Measurements from ENCODE around the gene RAVER1. TPM values are rescaled to one million over a fixed set of nuclear protein-coding genes. Genes with fewer than 3 reads are reported as not detected.

Gene RAVER1
- total RNA-seq, 1 donor from 2014 or later = 51.8 TPM

DNA sequence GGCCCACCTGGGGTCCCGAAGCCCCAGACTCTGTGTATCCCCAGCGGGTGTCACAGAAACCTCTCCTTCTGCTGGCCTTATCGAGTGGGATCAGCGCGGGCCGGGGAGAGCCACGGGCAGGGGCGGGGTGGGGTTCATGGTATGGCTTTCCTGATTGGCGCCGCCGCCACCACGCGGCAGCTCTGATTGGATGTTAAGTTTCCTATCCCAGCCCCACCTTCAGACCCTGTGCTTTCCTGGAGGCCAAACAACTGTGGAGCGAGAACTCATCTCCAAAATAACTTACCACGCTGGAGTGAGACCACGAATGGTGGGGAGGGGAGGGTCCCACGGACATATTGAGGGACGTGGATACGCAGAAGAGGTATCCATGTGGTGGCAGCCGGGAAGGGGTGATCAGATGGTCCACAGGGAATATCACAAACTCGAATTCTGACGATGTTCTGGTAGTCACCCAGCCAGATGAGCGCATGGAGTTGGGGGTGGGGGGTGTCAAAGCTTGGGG lies 44.6 kb downstream of the RAVER1 start:
- TF ChIP-seq, protein P1, sequence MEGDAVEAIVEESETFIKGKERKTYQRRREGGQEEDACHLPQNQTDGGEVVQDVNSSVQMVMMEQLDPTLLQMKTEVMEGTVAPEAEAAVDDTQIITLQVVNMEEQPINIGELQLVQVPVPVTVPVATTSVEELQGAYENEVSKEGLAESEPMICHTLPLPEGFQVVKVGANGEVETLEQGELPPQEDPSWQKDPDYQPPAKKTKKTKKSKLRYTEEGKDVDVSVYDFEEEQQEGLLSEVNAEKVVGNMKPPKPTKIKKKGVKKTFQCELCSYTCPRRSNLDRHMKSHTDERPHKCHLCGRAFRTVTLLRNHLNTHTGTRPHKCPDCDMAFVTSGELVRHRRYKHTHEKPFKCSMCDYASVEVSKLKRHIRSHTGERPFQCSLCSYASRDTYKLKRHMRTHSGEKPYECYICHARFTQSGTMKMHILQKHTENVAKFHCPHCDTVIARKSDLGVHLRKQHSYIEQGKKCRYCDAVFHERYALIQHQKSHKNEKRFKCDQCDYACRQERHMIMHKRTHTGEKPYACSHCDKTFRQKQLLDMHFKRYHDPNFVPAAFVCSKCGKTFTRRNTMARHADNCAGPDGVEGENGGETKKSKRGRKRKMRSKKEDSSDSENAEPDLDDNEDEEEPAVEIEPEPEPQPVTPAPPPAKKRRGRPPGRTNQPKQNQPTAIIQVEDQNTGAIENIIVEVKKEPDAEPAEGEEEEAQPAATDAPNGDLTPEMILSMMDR (IDR thresholded peaks at IDR 0.05) = no peak
- peaks cover 11% of the 10 kb centered on the region for H3K27me3 ChIP-seq
- intact Hi-C loops (cut with DNase I) = no loop called here
- H3K9me3 ChIP-seq = no peaks in the 10 kb centered on the region
- H3K4me1 ChIP-seq = peaks cover 9 to 34% of the 10 kb centered on the region in 2 donors
- H3K27ac ChIP-seq = no peak overlapping the region
- DNase-seq (ENCODE audit: low spot score in 2 of 2) = no peak
- H3K36me3 ChIP-seq = peaks cover 5 to 8% of the 10 kb centered on the region in 2 donors
- H3K4me3 ChIP-seq = peak overlapping the region; percentile 31 to 62

DNA sequence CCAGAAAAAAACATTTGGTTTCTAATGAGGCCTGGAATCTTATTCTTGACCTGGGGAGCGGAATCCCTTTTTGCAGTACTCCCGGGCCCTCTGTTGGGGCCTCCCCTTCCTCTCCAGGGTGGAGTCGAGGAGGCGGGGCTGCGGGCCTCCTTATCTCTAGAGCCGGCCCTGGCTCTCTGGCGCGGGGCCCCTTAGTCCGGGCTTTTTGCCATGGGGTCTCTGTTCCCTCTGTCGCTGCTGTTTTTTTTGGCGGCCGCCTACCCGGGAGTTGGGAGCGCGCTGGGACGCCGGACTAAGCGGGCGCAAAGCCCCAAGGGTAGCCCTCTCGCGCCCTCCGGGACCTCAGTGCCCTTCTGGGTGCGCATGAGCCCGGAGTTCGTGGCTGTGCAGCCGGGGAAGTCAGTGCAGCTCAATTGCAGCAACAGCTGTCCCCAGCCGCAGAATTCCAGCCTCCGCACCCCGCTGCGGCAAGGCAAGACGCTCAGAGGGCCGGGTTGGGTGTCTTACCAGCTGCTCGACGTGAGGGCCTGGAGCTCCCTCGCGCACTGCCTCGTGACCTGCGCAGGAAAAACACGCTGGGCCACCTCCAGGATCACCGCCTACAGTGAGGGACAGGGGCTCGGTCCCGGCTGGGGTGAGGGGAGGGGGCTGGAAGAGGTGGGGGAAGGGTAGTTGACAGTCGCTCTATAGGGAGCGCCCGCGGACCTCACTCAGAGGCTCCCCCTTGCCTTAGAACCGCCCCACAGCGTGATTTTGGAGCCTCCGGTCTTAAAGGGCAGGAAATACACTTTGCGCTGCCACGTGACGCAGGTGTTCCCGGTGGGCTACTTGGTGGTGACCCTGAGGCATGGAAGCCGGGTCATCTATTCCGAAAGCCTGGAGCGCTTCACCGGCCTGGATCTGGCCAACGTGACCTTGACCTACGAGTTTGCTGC lies 46.3 kb downstream of the RAVER1 start, which contains the start of gene ICAM4:
ICAM4 (plus strand) TSS at position 153 of the 935 bp plus-strand sequence; CDS start at position 211, 58 bp downstream.
- H3K27ac ChIP-seq = no peak within 1 kb of the TSS
- no peaks in the 10 kb centered on the region for H3K9me3 ChIP-seq
- H3K4me3 ChIP-seq = peak within 1 kb of the TSS in 1 of 2 donors; percentile 43
- intact Hi-C loops (cut with DNase I) = no loop called here
- H3K4me1 ChIP-seq = peaks cover 9 to 29% of the 10 kb centered on the region in 2 donors
- peaks cover 5 to 8% of the 10 kb centered on the region in 2 donors for H3K36me3 ChIP-seq
- DNase-seq (ENCODE audit: low spot score in 2 of 2) = no peak
- peaks cover 8% of the 10 kb centered on the region for H3K27me3 ChIP-seq
- TF ChIP-seq, protein P1 (IDR thresholded peaks at IDR 0.05) = no peak

DNA sequence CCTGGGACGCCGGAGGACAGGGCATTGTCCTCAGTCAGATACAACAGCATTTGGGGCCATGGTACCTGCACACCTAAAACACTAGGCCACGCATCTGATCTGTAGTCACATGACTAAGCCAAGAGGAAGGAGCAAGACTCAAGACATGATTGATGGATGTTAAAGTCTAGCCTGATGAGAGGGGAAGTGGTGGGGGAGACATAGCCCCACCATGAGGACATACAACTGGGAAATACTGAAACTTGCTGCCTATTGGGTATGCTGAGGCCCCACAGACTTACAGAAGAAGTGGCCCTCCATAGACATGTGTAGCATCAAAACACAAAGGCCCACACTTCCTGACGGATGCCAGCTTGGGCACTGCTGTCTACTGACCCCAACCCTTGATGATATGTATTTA lies 47.9 kb downstream of the RAVER1 start:
- Histone ChIP-seq H3K4me3 (no peak overlapping the region), H3K27ac (no peak overlapping the region), H3K4me1 (peaks cover 9 to 13% of the 10 kb centered on the region in 2 donors), H3K36me3 (peaks cover 5 to 8% of the 10 kb centered on the region in 2 donors), H3K9me3 (no peaks in the 10 kb centered on the region), H3K27me3 (peaks cover 5% of the 10 kb centered on the region)
- TF ChIP-seq, protein P1 (IDR thresholded peaks at IDR 0.05) = no peak
- intact Hi-C loops (cut with DNase I) = no loop called here
- DNase-seq (ENCODE audit: low spot score in 2 of 2) = no peak

DNA sequence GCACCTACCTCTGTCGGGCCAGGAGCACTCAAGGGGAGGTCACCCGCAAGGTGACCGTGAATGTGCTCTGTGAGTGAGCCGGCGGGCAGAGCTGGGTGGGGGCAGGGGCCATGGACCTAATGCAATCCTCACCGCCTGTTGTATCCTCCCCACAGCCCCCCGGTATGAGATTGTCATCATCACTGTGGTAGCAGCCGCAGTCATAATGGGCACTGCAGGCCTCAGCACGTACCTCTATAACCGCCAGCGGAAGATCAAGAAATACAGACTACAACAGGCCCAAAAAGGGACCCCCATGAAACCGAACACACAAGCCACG lies 48.4 kb downstream of the RAVER1 start:
- Histone ChIP-seq H3K27me3 (peaks cover 5% of the 10 kb centered on the region), H3K36me3 (peaks cover 5 to 8% of the 10 kb centered on the region in 2 donors), H3K9me3 (no peaks in the 10 kb centered on the region), H3K4me3 (no peak overlapping the region), H3K4me1 (peaks cover 7 to 9% of the 10 kb centered on the region in 2 donors), H3K27ac (no peak overlapping the region)
- intact Hi-C loops (cut with DNase I) = no loop called here
- TF ChIP-seq, protein P1 (IDR thresholded peaks at IDR 0.05) = no peak
- DNase-seq (ENCODE audit: low spot score in 2 of 2) = no peak

DNA sequence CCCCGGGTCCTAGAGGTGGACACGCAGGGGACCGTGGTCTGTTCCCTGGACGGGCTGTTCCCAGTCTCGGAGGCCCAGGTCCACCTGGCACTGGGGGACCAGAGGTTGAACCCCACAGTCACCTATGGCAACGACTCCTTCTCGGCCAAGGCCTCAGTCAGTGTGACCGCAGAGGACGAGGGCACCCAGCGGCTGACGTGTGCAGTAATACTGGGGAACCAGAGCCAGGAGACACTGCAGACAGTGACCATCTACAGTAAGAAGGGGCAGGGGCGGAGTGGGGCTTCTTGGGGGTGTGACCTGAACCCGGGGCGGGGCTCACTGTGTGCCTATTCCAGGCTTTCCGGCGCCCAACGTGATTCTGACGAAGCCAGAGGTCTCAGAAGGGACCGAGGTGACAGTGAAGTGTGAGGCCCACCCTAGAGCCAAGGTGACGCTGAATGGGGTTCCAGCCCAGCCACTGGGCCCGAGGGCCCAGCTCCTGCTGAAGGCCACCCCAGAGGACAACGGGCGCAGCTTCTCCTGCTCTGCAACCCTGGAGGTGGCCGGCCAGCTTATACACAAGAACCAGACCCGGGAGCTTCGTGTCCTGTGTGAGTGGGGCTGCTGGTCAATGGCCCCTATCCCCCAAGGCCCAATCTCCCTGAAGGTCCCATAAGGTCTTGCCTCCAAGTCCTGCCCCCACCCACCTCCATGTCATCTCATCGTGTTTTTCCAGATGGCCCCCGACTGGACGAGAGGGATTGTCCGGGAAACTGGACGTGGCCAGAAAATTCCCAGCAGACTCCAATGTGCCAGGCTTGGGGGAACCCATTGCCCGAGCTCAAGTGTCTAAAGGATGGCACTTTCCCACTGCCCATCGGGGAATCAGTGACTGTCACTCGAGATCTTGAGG lies 49.0 kb downstream of the RAVER1 start:
- H3K27ac ChIP-seq = no peak overlapping the region
- TF ChIP-seq, protein P1 (IDR thresholded peaks at IDR 0.05) = no peak
- intact Hi-C loops (cut with DNase I) = no loop called here

More for the DNA sequence above, 49.0 kb downstream of the RAVER1 start:
- DNase-seq (ENCODE audit: low spot score in 2 of 2) = no peak
- peaks cover 5 to 8% of the 10 kb centered on the region in 2 donors for H3K36me3 ChIP-seq
- no peak overlapping the region for H3K4me3 ChIP-seq
- peaks cover 5% of the 10 kb centered on the region for H3K27me3 ChIP-seq
- H3K9me3 ChIP-seq = no peaks in the 10 kb centered on the region
- H3K4me1 ChIP-seq = peaks cover 5 to 6% of the 10 kb centered on the region in 2 donors
